ENCODE data around the gene SGTA.
"Not testable (repeated sequence)": the region's sequence is repeated elsewhere in the genome, so short reads cannot be mapped to it uniquely, and the experiment has no call there.

The SGTA gene

DNA sequence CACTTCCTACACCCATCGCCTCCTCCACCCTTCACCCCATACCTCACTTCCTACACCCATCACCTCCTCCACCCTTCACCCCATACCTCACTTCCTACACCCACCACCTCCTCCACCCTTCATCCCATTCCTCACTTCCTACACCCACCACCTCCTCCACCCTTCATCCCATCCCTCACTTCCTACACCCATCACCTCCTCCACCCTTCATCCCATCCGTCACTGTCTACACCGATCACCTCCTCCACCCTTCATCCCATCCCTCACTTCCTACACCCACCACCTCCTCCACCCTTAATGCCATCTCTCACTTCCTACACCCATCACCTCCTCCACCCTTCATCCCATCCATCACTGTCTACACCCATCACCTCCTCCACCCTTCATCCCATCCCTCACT lies 69.9 kb downstream of the SGTA start:
- not testable (repeated sequence) for DNase-seq (ENCODE audit: low read depth)

DNA sequence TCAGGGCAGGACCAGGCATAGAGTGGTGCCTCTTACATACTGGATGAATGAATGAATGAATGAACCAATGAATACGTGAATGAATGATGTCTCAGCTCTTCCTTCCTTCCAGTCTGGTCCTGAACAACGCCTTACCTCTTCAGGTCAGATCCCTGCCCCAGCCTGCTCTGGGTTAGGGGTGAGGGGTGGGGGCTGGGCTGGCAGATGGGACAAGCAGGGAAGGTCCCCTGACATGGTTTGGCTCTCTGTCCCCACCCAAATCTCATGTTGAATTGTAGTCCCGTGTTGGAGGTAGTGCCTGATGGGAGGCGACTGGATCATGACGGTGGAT lies 71.2 kb downstream of the SGTA start:
- DNase-seq (ENCODE audit: low read depth), result no peak

DNA sequence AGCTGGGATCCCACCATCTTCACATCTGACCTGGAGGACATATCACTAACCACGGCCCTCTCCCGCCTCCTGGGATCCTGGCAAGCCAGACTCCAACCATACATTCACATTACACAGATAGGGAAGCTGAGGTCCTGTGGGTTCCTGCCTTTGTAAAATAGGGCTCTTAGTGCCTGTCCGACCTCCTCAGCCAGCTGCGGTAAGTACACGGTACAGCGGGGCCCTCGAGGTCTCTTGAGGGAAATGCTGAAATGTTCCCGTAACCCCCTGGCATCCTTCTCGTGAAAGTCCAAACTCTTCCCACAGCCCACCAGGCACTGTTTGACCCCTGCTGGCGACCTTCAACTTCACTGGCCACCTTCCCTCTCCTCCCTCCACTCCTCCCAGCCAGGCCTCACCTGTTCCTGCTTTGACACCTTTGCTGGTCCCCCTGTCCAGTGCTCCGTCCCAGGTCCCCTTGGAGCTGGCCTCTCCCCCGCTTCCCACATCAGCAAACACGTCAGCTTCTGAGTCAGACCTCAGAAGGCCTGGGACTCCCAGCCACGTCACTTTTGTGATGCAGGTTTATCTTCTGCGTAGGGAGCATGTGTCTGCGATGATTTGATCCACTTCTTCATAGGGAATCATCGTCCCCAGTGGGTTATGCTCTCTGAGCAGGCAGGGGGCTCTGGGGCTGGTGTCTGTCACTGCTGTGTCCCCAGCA lies 71.8 kb downstream of the SGTA start:
- DNase-seq (ENCODE audit: low read depth), result no peak

DNA sequence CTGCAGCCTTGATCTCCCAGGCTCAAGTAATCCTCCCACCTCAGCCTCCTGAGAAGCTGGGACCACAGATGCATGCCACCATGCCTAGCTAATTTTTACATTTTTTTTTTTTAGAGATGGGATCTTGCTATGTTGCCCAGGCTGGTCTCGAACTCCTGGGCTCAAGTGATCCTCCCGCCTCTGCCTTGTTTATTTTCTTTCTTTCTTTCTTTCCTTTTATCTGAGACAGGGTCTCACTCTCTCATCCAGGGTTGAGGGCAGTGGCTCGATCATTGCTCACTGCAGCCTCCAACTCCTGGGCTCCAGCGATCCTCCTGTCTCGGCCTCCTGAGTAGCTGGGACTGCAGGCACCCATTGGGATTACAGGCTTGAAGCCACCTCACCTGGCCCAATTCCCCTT lies 76.8 kb downstream of the SGTA start:
- DNase-seq (ENCODE audit: low read depth), result no peak

Measured in T follicular helper cell (primary cell).